GM12874 (cell line): ENCODE results near the gene CNTN1.

Experiments used
- TF ChIP-seq, protein P1 (sequence below): IDR thresholded peaks from 2 replicates; pipeline ENCODE4 v1.5.1; 2011; ENCODE audit warnings: low read depth, mild to moderate bottlenecking, control low read depth, low read length, moderate library complexity; ENCODE audit not compliant: insufficient read depth

Gene CNTN1

DNA sequence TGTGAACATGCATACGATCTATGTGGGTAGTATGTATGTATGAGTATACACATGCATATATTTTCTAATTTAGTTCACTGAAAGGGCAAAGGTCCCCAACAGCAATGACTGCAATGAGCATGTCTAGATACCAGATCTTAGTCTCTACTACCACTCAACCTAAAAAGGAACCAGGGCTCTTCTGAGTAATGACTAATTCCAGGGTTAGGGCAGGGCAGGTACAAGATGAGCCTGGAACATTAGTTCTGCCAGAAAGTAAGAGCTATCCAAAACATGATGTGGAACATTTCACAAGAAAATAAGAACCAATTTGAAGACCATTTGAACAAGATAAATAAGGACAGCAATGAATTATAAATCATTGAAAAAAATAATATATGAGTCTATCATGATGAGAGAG lies 404.6 kb downstream of the CNTN1 start:
- TF ChIP-seq, protein P1, sequence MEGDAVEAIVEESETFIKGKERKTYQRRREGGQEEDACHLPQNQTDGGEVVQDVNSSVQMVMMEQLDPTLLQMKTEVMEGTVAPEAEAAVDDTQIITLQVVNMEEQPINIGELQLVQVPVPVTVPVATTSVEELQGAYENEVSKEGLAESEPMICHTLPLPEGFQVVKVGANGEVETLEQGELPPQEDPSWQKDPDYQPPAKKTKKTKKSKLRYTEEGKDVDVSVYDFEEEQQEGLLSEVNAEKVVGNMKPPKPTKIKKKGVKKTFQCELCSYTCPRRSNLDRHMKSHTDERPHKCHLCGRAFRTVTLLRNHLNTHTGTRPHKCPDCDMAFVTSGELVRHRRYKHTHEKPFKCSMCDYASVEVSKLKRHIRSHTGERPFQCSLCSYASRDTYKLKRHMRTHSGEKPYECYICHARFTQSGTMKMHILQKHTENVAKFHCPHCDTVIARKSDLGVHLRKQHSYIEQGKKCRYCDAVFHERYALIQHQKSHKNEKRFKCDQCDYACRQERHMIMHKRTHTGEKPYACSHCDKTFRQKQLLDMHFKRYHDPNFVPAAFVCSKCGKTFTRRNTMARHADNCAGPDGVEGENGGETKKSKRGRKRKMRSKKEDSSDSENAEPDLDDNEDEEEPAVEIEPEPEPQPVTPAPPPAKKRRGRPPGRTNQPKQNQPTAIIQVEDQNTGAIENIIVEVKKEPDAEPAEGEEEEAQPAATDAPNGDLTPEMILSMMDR = no peak

DNA sequence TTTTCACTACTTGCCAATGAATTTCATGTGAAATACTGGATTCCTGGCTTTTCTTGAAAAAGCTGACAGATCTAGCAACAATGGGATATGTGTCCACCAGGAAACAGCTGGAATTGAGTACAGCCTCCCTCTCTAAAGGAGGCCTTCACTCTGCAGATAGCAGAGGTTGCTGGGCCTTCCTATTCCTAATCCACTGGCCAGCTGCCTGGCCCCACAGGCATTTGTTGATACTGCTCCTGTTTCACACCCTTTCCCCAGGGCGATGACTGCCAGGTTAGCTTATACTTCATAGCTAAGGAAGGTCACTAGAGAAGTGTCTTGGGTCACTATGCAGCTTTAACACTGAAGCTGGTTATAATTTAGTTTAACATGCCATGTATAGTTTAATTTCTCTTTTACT lies 408.3 kb downstream of the CNTN1 start:
- TF ChIP-seq, protein P1 = no peak

DNA sequence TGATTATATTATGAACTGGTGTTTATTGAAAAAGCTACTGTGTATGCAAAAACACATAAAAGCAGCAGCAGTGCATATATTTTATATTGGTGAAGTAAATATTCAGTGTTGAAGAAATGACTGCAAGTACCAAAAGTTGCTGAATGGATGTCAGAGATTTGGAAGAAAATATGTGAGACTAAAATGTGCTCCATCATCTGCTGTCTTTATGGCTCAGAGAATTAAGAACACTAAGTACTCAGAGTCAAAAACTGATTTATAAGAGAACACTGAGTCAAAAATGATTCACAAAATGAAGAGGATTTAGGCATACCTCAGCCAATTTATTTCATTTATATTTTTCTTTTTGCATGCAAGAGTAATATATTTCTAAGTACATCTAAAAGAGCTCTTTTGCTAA lies 409.6 kb downstream of the CNTN1 start:
- TF ChIP-seq, protein P1 = no peak

DNA sequence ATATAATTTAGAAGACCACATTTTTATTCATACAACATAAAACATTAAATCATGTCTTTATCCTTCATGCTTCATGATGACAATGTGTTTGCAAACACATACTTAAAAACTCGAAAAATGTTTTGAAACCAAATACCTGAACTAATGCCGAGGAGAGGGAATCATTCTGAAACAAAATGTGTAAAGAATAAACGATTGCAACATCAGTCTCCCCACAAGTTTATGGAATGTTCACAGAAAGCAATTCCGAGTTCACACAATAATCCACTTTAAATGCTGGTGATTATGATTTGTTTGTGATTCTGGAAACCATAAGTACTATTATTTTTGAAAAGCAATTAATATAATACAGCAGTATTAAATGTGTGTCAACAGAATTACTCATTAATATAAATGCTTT lies 411.4 kb downstream of the CNTN1 start:
- TF ChIP-seq, protein P1 = no peak

DNA sequence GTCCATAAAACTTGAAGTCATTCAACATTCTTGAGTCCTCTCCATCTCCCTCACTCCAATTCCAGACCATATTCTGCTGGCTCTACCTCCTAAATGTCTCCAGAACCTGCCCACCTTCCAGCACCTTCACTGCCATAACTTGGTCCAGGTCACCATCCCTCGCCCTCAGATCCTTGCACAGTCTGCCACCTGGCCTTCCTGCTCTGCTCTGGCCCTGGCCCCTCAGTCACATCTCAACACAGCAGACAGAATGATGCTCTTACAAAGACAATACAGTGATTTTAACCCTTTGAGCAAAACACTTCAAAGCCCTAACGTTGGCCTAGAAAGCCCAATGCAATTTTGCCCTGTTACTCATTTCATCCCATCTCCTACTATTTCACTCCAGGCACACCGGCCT lies 414.1 kb downstream of the CNTN1 start:
- TF ChIP-seq, protein P1 = no peak

DNA sequence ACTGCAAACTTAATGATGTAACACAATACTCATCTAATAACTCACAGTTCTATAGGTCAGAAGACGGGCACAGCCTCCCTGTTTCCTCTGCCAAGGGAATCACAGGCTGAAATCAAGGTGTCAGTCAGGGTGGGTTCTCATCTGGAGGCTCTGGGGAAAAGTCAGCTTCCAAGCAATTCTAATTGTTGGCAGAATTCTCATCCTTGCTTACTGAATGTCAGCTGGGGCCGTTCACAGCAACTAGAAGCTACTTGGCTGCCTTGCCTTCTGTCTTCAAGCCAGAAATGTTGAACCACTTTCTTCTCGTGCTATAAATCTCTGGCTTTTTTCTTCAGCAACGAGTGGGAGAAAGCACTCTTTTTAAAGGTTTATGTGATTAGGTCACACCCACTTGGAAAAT lies 415.8 kb downstream of the CNTN1 start:
- TF ChIP-seq, protein P1 = no peak

DNA sequence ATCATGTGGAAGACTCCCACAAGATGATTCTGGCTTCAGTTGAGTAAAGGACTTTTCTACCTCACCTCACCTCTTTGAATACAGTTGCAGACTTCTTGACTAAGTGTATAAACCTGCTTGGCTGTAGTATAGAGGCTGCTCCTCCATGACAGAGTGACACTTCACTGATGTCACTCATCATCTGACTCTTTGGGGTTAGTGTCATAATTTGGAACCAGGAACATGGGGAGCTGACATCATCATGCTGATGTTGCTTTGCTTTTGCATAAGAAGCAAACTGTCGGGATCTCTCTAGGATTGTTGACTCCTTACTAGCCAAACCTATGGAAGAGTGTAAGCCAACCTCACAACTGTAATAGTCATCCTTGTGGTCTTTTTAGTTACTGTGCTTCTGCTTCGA lies 420.7 kb downstream of the CNTN1 start:
- TF ChIP-seq, protein P1 = no peak

DNA sequence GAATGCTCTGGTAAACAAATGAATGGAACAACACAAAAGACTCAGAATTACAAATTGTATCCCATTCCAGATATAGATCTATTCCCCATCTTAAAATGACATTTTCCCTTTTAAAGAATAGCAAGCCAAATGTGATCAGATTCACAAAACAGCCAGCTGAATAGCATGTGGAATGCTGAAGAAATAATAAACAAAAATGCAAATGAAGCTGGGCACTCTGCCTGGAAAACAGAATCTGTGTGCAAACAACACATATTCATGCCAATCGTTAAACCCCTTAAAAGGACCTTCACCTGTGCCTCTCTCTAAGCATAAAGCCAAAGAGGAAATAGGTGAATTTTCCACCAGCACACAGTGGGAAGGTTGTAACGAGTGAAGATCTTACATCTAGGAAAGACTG lies 428.0 kb downstream of the CNTN1 start:
- TF ChIP-seq, protein P1 = no peak
